Measurements from ENCODE around the gene TNPO2.
"Not testable (repeated sequence)": the region's sequence is repeated elsewhere in the genome, so short reads cannot be mapped to it uniquely, and the experiment has no call there.

TNPO2 gene

DNA sequence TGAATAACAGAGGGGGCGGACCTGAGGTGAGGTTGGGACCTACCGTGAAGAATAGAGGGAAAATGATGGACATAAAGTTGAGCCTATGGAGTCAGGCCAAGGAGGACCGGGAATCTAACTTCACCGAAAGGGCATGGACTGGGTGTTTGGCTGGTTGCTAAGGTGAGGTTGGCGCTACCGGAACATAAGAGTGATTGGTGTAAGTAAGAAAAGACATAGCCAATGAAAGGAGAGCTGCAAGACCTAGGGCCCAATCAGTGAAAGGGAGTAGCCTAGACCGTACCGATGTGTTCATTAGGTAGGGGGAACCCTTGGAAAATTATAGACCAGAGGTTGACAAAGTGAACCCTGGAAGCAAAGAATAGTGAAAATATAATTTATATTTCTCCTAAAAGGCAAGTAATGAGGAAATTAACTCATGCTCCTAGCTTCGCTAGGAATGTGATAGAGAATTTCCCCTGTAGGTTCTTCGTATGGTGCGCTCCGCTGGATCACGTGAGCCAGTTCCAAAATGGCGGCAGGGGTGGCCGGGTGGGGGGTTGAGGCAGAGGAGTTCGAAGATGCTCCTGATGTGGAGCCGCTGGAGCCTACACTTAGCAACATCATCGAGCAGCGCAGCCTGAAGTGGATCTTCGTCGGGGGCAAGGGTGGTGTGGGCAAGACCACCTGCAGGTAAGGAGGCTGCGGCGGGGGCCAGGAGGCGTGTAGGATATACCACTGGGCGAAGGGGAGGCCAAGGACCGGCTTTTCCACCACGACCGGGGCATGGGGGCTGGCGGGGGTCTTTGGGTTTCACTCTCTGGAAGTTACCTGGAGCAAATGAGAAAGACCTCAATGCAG, 13.5 kb upstream of the TNPO2 start, which contains the start of gene GET3:
GET3 (plus strand) TSS at position 503 of the 840 bp plus-strand sequence; CDS start at position 512, 9 bp downstream.
- DNase-seq (ENCODE audit: low read depth), result peak; percentile 72

DNA sequence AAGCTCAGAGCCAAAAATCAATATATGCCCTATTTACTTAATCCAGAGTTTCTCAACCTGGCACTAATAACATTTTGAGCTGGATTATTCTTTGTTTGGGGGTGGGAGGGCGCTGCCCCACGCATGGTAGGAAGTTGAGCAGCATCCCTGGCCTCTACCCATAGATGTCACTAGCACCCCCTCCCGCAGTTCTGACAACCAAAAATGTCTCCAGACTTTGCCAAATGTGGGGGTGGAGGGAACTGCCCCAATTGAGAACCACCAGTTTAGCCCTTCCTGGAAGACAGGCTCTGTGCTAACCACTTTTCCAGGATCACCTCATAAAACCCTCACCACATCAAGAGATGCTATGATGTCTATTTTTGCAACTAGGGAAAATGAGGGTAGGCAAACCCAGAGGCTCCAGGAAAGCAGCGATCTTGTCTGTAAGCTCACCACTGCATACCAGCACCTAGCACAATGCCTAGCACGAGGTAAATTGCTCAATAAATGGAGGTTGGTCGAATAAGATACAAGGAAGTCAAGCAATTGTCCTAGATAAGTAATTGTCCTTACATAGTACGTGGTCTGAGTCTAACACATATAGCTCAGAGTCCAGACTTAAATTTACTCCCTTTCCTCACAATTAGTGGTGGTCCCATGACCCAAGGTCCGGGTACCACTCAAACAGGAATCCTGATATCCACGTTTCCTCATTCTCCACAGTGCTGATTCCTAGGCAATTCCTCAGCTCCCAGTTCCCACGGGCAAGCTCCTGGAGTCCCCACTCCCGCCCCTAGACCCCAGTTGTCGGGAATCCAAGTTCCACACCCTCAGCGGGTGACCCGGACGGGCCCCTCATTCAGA, 9.9 kb upstream of the TNPO2 start:
- peak; percentile 28 for DNase-seq (ENCODE audit: low read depth)

DNA sequence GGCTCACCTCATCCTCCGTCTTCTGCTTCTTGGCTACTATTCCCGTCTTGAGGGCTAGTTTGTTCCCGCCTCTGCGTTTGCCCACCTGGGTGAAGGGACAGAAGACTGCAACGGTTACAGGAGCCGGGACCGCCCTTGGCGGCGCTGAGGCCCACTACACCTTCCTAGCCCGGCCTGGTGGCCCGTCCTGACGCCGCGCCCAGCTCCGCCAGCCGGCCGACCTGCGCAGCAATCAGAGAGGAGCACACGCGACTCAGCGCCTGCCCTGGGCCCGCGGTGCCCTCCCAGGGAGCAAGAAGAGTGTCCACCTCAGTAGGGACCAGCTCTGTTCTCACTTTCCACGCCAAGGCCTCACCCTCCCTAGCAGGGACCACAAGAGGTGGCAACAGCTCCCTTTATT, 7.6 kb upstream of the TNPO2 start:
- DNase-seq (ENCODE audit: low read depth), result no peak

DNA sequence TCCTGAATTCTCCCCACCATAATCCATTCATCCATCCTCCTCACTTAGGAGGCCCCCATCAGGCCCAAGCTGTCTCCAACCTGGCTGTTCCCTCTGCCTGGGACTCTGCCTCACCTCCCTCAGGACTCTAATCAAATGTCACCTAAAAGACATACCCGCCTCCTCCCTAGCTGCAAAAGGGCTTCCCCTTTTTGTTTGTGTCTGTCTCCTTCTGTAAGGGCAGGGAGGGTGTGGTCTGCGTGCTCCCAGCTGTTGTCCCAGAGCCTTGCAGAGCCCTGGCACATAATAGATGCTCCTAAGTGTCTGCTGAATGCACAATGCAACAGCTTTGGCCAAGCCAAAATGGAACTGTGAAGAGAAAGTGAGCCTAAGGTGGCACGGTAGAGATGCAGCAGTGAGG, 6.3 kb upstream of the TNPO2 start:
- no peak for DNase-seq (ENCODE audit: low read depth)

DNA sequence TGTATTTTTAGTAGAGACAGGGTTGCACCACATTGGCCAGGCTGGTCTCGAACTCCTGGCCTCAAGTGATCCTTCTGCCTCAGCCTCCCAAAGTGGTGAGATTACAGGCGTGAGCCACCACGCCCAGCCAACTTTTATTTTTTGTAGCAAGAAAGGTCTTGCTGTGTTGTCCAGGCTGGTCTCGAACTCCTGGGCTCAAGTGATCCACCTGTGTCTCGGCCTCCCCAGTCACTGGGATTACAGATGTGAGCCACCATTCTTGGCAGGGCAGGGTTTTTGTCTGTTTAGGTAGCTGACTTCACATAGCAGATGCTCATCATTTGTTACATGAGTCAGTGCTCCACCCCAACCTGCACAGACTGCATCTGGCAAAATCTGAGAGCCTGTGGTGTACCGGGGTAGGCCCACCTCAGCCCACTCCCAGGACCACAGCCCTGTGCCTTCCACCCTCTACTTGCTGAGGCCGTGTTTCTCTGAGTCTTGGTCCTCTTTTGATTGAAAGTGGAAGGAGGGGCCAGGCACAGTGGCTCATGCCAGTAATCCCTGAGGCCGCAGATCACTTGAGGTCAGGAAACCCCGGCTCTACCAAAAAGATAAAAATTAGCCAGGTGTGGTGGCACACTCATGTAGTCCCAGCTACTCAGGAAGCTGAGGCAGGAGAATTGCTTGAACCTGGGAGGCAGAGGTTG, 4.2 kb upstream of the TNPO2 start:
- DNase-seq (ENCODE audit: low read depth), result no peak

DNA sequence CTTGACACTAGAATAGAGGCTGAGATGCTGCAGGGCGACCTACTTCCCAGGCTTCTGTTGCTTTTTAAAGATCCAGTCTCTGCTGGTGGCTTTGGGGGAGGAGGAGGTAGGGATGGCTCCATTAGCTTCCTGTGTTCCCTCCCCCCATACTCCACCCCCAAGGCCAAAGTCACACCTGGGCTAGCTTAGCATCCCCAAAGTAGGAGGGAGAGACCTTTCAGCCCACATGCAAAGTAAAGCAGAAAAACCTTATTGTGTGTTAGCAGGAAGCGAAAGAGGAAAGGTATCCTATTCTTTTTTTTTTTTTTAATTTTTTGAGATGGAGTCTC, 3.2 kb upstream of the TNPO2 start:
- no peak for DNase-seq (ENCODE audit: low read depth)

DNA sequence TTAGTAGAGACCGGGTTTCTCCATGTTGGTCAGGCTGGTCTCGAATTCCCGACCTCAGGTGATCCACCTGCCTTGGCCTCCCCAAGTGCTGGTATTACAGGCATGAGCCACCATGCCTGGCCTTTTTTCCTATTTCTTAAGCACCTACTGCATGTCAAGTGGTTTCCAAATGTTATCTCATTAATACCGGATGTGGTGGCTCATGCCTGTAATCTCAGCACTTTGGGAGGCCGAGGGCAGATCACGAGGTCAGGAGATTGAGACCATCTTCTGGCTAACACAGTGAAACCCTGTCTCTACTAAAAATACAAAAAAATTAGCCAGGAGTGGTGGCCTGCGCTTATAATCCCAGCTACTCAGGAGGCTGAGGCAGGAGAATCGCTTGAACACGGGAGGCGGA, 1.9 kb upstream of the TNPO2 start:
- not testable (repeated sequence) for DNase-seq (ENCODE audit: low read depth)

DNA sequence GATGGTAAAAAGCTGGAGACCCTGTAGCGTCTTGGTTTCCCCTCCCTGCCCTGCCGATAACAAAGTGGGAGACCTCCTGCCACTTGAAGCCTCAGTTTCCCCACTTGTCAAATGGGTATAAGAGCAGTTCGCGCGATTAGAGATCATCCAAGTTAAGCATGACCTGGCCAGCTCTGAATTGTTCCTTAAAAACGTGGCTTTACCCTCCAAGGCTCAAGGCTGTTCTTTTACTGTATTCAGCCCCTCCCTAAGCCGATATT, 421 bp downstream of the TNPO2 start:
- no peak for DNase-seq (ENCODE audit: low read depth)

DNA sequence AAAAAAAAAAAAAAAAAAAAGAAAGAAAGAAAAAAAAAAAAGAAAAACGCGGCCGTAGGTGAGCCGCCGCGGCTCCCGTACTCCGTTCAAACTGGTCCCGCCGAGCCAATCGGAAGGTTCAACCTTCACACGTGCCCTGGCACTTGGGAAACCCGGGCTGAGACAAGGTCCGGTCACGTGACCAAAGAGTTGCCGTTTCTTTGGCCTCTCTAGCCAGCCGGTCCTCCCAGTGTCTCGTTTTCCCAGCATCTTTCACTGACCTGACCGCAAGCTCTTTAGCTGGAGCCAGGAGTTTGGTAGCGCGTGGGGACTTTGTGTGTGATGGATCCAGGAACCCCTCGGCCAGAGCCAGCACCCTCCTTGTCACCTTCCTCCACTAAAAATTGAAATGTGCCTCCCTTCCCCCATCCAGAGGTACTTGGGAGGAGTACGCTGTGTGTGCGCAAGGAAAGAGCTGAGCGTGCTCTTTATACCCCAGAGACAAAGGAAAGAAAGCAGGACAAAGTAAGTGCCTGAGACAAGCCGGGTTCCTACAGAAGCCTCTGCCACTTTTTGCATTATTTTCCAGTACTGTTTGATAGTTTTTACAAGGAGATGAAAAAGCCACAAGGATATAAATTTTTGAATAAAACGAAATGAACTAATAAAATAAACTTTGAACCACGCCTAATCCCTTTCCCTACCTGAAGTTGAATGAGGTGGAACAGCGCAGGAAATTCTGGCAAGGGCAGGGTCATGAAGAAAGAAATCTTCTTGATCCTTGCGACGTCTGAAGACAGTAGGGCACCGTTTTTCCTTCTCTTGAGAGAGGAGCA, 959 bp downstream of the TNPO2 start:
- DNase-seq (ENCODE audit: low read depth), result peak; percentile 90

DNA sequence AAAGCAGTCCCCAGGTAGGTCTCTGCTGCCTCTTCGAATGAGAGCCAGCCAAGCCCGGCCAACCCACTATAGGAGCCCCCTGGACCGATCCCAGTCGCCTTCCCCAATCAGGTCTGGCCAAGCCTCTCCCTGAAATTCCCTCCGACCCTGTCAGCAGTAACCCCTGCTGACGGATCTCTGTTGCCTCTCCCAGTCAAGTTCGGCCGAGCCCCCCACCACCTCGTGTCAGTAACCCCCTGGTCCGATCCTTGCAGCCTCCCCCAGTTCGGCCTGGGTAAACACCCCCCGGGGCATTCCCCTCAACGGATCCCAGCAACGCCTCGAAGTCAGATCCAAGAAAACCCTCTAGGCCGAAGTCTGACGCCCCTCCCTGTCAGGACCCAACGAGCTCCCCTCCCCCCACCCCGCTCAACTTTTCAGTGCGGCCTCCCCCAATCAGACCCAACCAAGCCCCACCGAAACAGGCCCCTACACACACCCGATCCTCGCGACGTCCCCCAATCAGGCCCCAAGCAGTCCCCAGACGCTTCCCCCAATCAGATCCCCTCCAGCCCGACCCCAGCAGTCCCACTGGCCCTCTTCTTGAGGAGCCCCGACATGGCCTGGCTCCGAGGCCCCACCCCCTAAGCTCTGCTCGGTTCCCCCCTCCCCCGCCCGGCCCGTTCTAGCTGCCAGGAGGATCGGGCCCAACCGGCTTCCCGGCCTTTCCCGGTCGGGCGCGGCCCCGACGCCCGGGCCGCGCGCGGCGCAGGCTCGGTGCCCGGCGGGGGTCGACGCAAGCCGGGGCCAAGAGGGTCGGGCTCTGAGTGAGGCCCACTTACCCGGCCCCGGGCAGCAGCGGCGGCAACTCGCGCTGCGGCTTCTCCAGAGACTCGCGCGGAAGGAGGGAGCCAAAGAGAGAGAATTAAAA, 1.8 kb downstream of the TNPO2 start:
- DNase-seq (ENCODE audit: low read depth), result peak; percentile 31

DNA sequence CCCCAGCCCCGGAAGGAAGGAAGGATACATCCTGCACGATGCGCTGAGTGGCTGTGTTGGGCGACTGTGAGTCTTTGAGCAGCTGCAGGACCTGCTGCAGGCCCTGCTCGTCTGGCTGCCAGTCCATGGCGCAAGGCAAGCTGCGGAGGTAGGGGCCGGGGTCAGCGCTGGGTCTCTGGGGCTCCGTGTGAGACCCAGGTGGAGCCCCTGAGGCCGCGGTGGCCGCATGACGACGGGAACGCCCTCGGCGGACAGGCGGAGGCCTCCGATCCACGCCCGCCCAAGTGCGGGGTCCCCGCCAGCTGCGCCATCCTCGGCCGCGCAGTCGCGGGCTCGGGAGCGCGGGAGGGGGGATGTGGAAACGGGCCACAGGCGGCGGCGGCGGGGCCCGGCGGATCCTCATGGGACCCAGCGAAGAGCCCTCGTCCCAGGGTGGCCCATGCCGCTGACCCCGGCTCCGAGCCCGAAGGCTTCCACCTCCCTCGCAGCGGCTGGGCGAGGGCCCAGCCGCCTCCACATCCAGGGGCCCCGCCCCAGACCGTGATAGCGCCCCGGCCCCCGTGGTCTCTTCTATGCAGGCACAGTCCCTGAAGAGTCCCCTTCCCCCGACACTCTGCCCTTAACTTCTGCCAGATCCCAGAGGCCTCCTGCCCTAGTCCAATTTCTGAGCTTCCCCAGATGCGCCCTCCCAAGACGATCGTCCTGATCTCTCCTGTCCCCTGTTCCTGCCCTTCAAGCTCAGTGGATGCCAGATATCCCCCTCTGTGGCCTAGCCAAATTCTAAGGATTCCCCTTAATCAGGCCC, 2.7 kb downstream of the TNPO2 start:
- DNase-seq (ENCODE audit: low read depth), result no peak

DNA sequence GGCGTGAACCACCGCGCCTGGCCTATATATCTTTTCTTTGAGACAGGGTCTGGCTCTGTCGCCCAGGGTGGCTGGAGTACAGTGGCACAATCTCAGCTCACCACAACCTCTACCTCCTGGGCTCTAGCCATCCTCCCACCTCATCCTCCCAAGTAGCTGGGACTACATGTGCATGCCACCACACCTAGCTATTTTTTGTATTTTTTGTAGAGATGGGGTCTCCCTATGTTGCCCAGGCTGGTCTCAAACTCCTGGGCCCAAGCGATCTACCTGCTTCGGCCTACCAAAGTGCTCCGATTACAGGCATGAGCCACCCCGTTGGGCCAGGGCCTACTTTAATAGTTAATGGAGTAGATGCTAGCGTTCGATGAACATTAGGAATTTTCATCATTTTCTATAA, 3.4 kb downstream of the TNPO2 start:
- DNase-seq (ENCODE audit: low read depth), result no peak

DNA sequence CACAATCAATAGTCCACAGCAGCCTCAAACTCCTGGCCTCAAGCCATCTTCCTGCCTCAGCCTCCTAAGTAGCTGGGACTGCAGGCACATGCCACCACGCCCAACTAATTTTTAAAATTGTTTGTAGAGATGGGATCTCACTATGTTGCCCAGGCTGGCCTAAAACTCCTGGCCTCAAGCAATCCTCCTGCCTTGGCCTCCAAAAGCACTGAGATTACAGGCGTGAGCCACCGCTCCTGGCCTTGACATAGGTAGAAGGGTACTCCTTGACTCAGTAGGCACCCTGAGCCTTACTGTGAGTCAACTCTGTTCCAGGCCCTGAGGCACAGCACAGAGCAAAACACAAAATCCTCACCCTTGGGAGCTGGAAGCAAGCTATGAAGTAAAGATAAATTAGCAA, 7.8 kb downstream of the TNPO2 start:
- DNase-seq (ENCODE audit: low read depth), result no peak

DNA sequence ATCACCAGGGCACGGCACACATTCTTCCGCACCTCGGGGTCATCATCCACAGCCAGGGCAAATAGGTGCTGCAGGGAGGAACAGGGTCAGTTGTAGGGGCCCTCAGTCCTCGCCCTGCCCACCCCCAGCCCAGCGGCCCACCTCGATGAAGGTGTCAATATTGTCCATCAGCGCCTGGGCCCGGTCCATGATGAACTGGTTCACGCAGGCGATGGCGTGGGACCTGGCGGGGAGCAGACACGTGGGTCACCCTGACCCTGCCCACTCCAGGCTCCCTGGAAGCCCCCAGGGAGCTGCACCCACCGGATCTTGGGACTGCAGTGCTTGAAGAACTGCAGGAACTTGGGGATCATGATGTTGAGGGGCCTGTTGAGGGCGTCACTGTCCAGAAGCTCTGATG, 8.6 kb downstream of the TNPO2 start:
- DNase-seq (ENCODE audit: low read depth), result no peak

DNA sequence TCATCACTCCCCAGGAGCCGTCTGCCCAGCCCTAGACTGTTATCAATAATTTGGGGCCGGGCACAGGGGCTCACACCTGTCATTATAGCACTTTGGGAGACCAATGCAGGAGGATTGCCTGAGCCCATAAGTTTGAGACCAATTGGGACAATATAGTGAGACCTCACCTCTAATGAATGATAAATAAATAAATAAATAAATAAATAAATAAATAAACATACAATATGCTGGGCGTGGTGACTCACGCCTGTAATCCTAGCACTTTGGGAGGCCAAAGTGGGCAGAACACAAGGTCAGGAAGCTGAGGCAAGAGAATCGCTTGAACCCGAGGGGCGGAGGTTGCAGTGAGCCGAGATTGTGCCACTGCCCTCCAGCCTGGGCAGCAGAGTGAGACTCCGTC, 10.4 kb downstream of the TNPO2 start:
- not testable (repeated sequence) for DNase-seq (ENCODE audit: low read depth)

DNA sequence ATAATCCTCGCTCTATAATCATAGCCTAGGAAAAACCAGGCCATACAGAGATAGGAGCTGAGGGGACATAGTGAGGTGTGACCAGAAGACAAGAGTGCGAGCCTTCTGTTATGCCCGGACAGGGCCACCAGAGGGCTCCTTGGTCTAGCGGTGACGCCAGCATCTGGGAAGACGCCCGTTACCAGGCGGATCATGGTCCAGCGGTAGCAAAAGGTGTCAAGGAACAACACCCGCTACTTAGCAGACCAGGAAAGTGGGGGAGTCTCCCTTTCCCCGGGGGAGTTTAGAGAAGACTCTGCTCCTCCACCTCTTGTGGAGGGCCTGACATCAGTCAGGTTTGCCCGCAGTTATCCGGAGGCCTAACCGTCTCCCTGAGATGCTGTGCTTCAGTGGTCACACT, 11.7 kb downstream of the TNPO2 start:
- DNase-seq (ENCODE audit: low read depth), result not testable (repeated sequence)

DNA sequence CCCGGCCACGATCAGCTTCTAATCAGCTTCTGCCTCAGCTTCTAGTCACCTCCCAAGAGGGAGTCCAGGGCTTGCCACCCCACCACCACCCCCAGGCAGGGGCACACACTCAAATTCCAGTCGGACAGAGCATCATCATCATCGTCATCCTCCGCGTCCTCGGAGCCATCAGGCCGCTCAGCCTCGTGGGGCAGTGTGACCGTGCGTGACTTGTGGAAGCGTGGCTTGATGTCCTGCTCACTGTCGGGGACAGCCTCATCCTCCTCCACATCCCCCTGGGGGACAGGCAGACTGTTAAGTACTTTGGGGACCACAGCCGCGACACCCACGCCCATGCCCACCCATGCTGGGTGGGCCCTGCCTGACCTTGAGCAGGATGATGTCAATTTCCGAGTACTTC, 12.5 kb downstream of the TNPO2 start:
- no peak for DNase-seq (ENCODE audit: low read depth)

DNA sequence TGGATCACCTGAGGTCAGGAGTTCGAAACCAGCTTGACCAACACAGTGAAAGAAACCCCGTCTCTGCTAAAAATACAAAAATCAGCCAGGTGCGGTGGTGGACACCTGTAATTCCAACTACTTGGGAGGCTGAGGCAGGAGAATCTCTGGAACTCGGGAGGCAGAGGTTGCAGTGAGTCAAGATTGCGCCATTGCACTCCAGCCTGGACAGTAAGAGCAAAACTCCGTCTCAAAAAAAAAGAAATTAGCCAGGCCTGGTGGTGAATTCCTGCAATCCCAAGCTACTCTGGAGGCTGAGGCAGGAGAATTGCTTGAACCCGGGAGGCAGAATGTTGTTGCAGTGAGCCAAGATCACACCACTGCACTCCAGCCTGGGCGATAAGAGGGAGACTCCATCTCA, 15.1 kb downstream of the TNPO2 start:
- DNase-seq (ENCODE audit: low read depth), result no peak

DNA sequence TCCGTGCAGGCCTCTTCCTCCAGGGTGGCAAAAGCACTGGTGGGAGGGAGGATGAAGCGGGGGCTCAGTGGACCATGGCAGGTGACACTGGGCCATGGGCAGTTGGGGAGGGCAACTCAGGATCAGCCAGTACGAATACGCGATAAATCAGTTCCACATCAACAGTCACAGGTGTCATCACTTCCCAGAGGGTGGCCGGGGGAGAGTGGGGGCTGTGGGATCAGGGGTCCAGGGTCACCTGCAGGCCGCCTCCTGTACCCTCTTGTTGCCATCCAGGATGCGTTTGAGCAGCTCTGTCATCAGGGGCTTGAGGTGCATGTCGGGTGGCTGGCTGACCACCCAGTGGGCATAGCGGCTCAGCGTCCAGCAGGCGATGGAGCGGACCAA, 17.4 kb downstream of the TNPO2 start:
- no peak for DNase-seq (ENCODE audit: low read depth)

DNA sequence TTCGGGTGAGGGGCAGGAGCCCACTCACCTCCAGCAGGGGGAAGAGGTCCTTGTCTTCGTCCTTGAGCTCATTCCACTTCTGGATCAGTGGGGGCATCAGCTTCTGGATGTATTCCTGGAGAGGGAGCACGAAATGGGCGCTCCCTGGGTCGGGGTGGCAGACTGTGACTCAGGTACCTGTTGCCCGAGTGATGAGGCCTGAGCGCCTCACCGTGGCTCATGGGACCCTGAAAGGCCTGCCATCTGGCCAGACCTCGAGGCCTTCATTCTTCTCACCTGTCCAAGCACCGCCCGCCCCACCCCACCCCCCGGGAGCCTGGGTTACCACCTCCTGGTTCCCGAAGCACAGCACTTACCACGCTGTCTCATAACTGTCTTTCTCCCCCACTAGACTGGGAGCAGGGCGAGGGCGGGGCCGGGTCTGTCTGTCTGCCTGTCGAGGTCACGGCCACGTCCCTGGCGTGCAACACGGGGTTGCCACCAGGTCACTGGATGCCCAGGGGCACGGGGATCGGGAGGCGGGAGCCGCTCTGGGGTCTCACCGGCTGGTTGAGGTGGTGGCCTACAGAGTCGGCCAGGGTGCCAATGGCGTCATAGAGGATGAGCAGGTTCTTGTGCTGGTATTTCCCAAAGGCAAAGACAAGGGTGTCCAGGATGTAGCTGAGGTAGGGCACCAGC, 17.9 kb downstream of the TNPO2 start:
- DNase-seq (ENCODE audit: low read depth), result no peak
